Loucy (cell line): ENCODE results near the gene CDK18.

Source experiments
- H2AFZ ChIP-seq: fragments of 200-600 bp; sonication (generic); 2 replicates; pipeline ENCODE4 v1.6.0; 2016; ENCODE audit warnings: antibody characterized with exemption, mild to moderate bottlenecking, low read length, moderate library complexity
- H3F3A ChIP-seq: fragments of 200-600 bp; 2 replicates; pipeline ENCODE4 v1.6.0; 2016; ENCODE audit warnings: antibody characterized with exemption, low read depth, mild to moderate bottlenecking
- H3K27me3 ChIP-seq: fragments of 200-600 bp; sonication (generic); 2 replicates; pipeline ENCODE4 v1.6.1; 2014; ENCODE audit warnings: low read length, mild to moderate bottlenecking; ENCODE audit not compliant: insufficient read depth, poor library complexity, severe bottlenecking
- H3K36me3 ChIP-seq: fragments of 200-600 bp; sonication (generic); 2 replicates; pipeline ENCODE4 v1.6.1; 2016; ENCODE audit warnings: low read length; ENCODE audit not compliant: insufficient read depth
- H3K4me1 ChIP-seq: fragments of 200-600 bp; sonication (generic); 2 replicates; pipeline ENCODE4 v1.5.1; 2014; ENCODE audit warnings: low read length, mild to moderate bottlenecking; ENCODE audit not compliant: insufficient read depth, poor library complexity, severe bottlenecking
- H3K4me2 ChIP-seq: fragments of 200-600 bp; sonication (generic); 2 replicates; pipeline ENCODE4 v1.6.0; 2014; ENCODE audit warnings: antibody characterized with exemption, low read length, low read depth, mild to moderate bottlenecking; ENCODE audit not compliant: poor library complexity, severe bottlenecking
- H3K4me3 ChIP-seq: fragments of 200-600 bp; sonication (generic); 2 replicates; pipeline ENCODE4 v1.5.1; 2014; ENCODE audit warnings: low read length, mild to moderate bottlenecking, mixed read lengths; ENCODE audit not compliant: poor library complexity, severe bottlenecking
- H3K79me2 ChIP-seq: fragments of 200-600 bp; sonication (generic); 2 replicates; pipeline ENCODE4 v1.6.1; 2014; ENCODE audit warnings: low read length; ENCODE audit not compliant: insufficient read depth
- H3K9ac ChIP-seq: fragments of 200-600 bp; sonication (generic); 2 replicates; pipeline ENCODE4 v1.6.0; 2014; ENCODE audit warnings: mild to moderate bottlenecking, low read depth, low read length, moderate library complexity; ENCODE audit not compliant: poor library complexity, severe bottlenecking
- H3K9me2 ChIP-seq: fragments of 200-600 bp; sonication (generic); replicated peaks from 2 replicates; pipeline ENCODE4 v1.6.1; 2016; ENCODE audit warnings: low read depth, low read length, mixed read lengths
- H3K9me3 ChIP-seq: fragments of 200-600 bp; sonication (generic); 2 replicates; pipeline ENCODE4 v1.6.1; 2014; ENCODE audit warnings: mild to moderate bottlenecking, antibody characterized with exemption, low read length, low read depth; ENCODE audit not compliant: insufficient read depth
- H4K20me1 ChIP-seq: fragments of 200-600 bp; sonication (generic); 2 replicates; pipeline ENCODE4 v1.6.0; 2014; ENCODE audit warnings: antibody characterized with exemption, low read length, mild to moderate bottlenecking; ENCODE audit not compliant: insufficient read depth, poor library complexity, severe bottlenecking
- EZH2phosphoT487 ChIP-seq: fragments of 200-600 bp; IDR thresholded peaks from 2 replicates; pipeline ENCODE4 v1.6.1; 2018; ENCODE audit warnings: antibody characterized with exemption, mild to moderate bottlenecking, moderate library complexity, borderline replicate concordance
- TF ChIP-seq, protein P1 (sequence below): fragments of 200-600 bp; sonication (generic); conservative IDR thresholded peaks from 2 replicates; pipeline ENCODE4 v1.5.1; 2014; ENCODE audit warnings: mild to moderate bottlenecking, antibody characterized with exemption, low read length

CDK18 gene

GRCh38 chr1:205520709-205521108 is 16.2 kb downstream of the CDK18 start:
- TF ChIP-seq, protein P1, sequence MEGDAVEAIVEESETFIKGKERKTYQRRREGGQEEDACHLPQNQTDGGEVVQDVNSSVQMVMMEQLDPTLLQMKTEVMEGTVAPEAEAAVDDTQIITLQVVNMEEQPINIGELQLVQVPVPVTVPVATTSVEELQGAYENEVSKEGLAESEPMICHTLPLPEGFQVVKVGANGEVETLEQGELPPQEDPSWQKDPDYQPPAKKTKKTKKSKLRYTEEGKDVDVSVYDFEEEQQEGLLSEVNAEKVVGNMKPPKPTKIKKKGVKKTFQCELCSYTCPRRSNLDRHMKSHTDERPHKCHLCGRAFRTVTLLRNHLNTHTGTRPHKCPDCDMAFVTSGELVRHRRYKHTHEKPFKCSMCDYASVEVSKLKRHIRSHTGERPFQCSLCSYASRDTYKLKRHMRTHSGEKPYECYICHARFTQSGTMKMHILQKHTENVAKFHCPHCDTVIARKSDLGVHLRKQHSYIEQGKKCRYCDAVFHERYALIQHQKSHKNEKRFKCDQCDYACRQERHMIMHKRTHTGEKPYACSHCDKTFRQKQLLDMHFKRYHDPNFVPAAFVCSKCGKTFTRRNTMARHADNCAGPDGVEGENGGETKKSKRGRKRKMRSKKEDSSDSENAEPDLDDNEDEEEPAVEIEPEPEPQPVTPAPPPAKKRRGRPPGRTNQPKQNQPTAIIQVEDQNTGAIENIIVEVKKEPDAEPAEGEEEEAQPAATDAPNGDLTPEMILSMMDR, result no peak
- no peak for TF ChIP-seq EZH2phosphoT487
- Histone ChIP-seq H3K9me3 (no peaks in the 10 kb centered on the region), H3F3A (no peaks in the 10 kb centered on the region), H3K36me3 (no peaks in the 10 kb centered on the region), H3K4me1 (peaks cover 4% of the 10 kb centered on the region), H3K4me2 (no peak overlapping the region), H4K20me1 (no peaks in the 10 kb centered on the region), H3K9me2 (no peaks in the 10 kb centered on the region), H3K27me3 (no peaks in the 10 kb centered on the region), H3K9ac (no peak overlapping the region), H2AFZ (no peak overlapping the region), H3K79me2 (no peaks in the 10 kb centered on the region), H3K4me3 (no peak overlapping the region)

GRCh38 chr1:205521686-205522085 is 17.2 kb downstream of the CDK18 start:
- Histone ChIP-seq H2AFZ (no peak overlapping the region), H4K20me1 (no peaks in the 10 kb centered on the region), H3K27me3 (no peaks in the 10 kb centered on the region), H3K9ac (no peak overlapping the region), H3K79me2 (no peaks in the 10 kb centered on the region), H3K9me2 (no peaks in the 10 kb centered on the region), H3K4me3 (no peak overlapping the region), H3K4me2 (no peak overlapping the region), H3K9me3 (no peaks in the 10 kb centered on the region), H3F3A (no peaks in the 10 kb centered on the region), H3K4me1 (peaks cover 4% of the 10 kb centered on the region), H3K36me3 (no peaks in the 10 kb centered on the region)
- TF ChIP-seq EZH2phosphoT487, result no peak
- TF ChIP-seq, protein P1, result no peak

DNA sequence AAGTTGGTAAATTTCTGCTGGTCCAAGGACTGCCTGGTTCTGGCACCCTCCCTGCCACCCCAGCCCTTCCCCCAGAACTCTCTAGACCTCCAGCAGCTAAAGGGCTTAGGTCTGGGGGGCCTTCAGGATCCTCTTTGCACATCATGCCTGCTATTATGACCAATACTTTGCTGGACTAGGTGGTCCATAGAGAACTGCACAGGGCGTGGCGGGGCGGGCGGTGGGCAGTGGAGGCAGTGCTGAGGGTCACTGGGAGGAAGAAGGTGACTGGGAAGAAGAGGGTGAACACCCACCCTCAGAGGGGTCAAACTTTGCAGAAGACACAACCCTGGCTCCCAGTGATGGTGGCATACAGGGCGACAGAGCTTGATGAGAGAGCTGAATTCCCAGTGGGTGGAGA is 18.2 kb downstream of the CDK18 start:
- H3K4me3 ChIP-seq, result no peak overlapping the region
- H3K27me3 ChIP-seq, result no peaks in the 10 kb centered on the region
- no peaks in the 10 kb centered on the region for H4K20me1 ChIP-seq
- H3K4me2 ChIP-seq, result no peak overlapping the region
- H3K9me2 ChIP-seq, result no peaks in the 10 kb centered on the region
- no peaks in the 10 kb centered on the region for H3K9me3 ChIP-seq
- H3K79me2 ChIP-seq, result no peaks in the 10 kb centered on the region
- H3K36me3 ChIP-seq, result no peaks in the 10 kb centered on the region
- H2AFZ ChIP-seq, result no peak overlapping the region
- TF ChIP-seq, protein P1, result no peak
- no peak for TF ChIP-seq EZH2phosphoT487
- H3F3A ChIP-seq, result no peaks in the 10 kb centered on the region
- H3K4me1 ChIP-seq, result peaks cover 4% of the 10 kb centered on the region
- H3K9ac ChIP-seq, result no peak overlapping the region
